BE2C (cell line): ENCODE data around the gene PCBP4.

Experiments used
- DNase-seq: peaks from one replicate; pipeline ENCODE4 v3.0.0-alpha.2; 2020
- H3K27me3 ChIP-seq: fragments of 250-450 bp; sonication (Bioruptor Pico); 2 replicates; pipeline ENCODE4 v1.5.1; 2020; ENCODE audit warnings: mild to moderate bottlenecking
- H3K36me3 ChIP-seq: fragments of 250-450 bp; sonication (Bioruptor Pico); 2 replicates; pipeline ENCODE4 v1.5.1; 2020; ENCODE audit warnings: mild to moderate bottlenecking
- H3K4me1 ChIP-seq: fragments of 250-450 bp; sonication (Bioruptor Pico); 2 replicates; pipeline ENCODE4 v1.5.1; 2020
- H3K4me3 ChIP-seq: 2 replicates; pipeline ENCODE4 v1.5.1; 2011; ENCODE audit warnings: low read depth, low read length
- H3K9me3 ChIP-seq: fragments of 250-450 bp; sonication (Bioruptor Pico); 2 replicates; pipeline ENCODE4 v1.5.1; 2020
- CTCF ChIP-seq: IDR thresholded peaks from 2 replicates; pipeline ENCODE4 v1.5.1; 2012; ENCODE audit warnings: mild to moderate bottlenecking, low read depth, low read length

The PCBP4 gene

DNA sequence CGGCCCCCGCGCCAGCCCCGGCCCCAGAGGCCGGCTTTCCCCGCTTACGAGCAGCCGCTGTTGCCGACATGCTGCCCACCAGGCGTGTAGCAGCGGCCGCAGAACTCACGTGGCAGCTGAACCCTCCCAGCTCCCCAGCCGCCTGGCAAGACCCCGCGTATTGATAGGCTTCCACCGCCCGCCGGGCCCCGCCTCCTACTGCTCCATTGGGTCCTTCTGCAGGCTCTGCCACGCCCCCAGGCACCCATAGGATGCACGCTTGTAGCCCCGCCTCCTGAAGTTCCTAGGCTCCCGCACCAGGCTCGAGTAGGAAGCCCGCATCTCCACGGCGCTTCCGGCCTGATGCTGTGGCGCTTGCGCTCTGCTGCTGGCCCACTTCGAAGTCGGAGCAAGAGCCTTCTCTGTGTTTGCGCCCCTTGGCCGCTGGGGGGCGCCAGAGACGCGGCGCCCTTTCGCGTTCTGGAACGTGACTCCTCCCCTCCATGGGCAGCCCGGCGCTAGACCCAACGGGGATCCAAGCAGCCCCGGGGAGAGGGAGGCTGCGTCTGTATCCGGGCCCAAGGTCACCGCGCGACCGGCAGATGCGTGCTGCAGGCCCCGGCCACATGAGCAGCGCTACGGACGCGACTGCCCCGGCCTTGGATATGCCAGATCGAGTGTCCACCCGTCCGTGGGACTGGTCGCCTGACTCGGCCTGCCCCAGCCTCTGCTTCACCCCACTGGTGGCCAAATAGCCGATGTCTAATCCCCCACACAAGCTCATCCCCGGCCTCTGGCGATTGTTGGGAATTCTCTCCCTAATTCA lies 25.3 kb downstream of the PCBP4 start, which contains the start of the genes PARP3 and RRP9:
Gene PARP3 (plus strand): TSS at position 566 of the 805 bp plus-strand sequence. CDS start 993 bp downstream, outside the sequence.
Gene RRP9 (minus strand): TSS at position 107 of the 805 bp plus-strand sequence. CDS start 37 bp downstream, at position 70.
- peak; percentile 98 for DNase-seq
- TF ChIP-seq CTCF = peak; percentile 81
- peaks cover 10% of the 10 kb centered on the region for H3K36me3 ChIP-seq
- no peaks in the 10 kb centered on the region for H3K27me3 ChIP-seq
- H3K4me1 ChIP-seq = no peaks in the 10 kb centered on the region; the same call in 1 of the 2 replicates
- H3K9me3 ChIP-seq = no peaks in the 10 kb centered on the region
- H3K4me3 ChIP-seq = peak within 1 kb of the TSS; percentile 86

DNA sequence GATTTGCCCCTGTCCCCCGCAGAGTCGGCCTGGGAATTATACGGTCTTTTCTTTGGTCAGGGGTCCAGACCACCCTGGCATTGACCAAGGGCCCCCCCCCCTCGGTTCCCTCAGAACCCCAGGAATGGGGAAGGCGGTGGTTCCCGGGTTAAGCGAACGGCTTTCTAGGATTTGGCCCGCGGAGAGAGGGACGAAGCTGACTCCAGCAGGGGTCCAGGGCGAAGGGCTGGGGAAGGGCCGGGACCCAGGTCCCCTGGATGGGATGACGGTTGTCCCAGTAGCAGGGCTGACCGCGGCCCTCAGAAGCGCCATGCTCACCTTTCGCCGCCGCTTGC lies 25.8 kb downstream of the PCBP4 start:
- DNase-seq = no peak
- no peak for TF ChIP-seq CTCF

GRCh38 chr3:51940648-51941462 lies 26.4 kb downstream of the PCBP4 start:
- H3K36me3 ChIP-seq = peaks cover 15% of the 10 kb centered on the region
- peak overlapping the region; percentile 86 for H3K4me3 ChIP-seq
- no peaks in the 10 kb centered on the region; the same call in 1 of the 2 replicates for H3K4me1 ChIP-seq
- no peak for DNase-seq
- H3K27me3 ChIP-seq = no peaks in the 10 kb centered on the region
- no peaks in the 10 kb centered on the region for H3K9me3 ChIP-seq
- TF ChIP-seq CTCF = no peak

More for the DNA sequence above, 25.8 kb downstream of the PCBP4 start:
- Histone ChIP-seq H3K4me3 (peak overlapping the region; percentile 86), H3K27me3 (no peaks in the 10 kb centered on the region), H3K9me3 (no peaks in the 10 kb centered on the region), H3K36me3 (peaks cover 15% of the 10 kb centered on the region), H3K4me1 (no peaks in the 10 kb centered on the region; the same call in 1 of the 2 replicates)

DNA sequence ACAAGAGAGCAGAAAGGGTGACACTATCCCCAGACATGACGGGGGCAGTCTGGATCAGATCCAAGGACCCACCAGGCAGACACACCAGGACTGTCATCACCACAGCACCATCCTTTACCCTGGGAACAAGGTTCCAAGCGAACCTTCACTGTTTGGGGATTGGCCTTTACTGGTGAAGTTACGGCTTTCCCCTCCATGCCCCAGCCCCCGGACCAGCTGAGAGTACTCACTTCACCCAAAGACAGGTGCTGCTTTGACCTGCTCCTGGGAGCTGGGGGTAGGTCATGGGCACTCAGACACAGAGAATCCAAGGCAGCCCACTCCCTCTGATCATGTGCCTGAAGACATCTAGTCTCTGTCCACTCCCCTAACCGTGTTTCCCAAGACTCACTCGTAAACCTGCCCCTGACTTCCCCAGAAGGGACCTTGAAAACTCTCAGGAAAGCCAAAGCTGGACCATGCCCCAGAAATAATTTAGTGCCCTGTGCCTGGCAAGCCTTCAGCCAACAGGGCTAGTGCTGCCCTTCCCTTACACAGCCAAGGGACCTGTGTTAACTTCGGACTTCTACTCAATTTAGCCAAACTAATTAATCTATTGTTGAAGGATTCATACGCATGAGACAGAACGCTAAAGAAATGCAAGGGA lies 28.4 kb downstream of the PCBP4 start:
- H3K4me3 ChIP-seq = no peak overlapping the region
- TF ChIP-seq CTCF = no peak
- no peak for DNase-seq
- H3K4me1 ChIP-seq = no peaks in the 10 kb centered on the region; the same call in 1 of the 2 replicates
- peaks cover 23% of the 10 kb centered on the region for H3K36me3 ChIP-seq
- no peaks in the 10 kb centered on the region for H3K9me3 ChIP-seq
- no peaks in the 10 kb centered on the region for H3K27me3 ChIP-seq

GRCh38 chr3:51937611-51938450 lies 29.4 kb downstream of the PCBP4 start:
- DNase-seq = no peak
- Histone ChIP-seq H3K4me3 (no peak overlapping the region), H3K36me3 (peaks cover 23% of the 10 kb centered on the region), H3K27me3 (no peaks in the 10 kb centered on the region), H3K4me1 (no peaks in the 10 kb centered on the region; the same call in 1 of the 2 replicates), H3K9me3 (no peaks in the 10 kb centered on the region)
- no peak for TF ChIP-seq CTCF
